ENCODE results near the gene TRHDE.

GRCh38 chr12:72453066-72453465, 180.9 kb downstream of the TRHDE start:
- TF ChIP-seq POLR2A (IDR thresholded peaks at IDR 0.05; ENCODE audit: low read length) (no peak), GATA1 (IDR thresholded peaks at IDR 0.05; ENCODE audit: low read depth, low read length) (no peak)
